ENCODE data around the gene HBE1. TPM values are rescaled to one million over a fixed set of nuclear protein-coding genes. Genes with fewer than 3 reads are reported as not detected.

HBE1 gene
- total RNA-seq, 5 donors from 2014 or later (not counting 1 experiment from before 2014, with no cell fraction given), result 3.1 to 3.2 (median 3.2) TPM; not detected in 2

GRCh38 chr11:5227681-5228080 is 42.1 kb downstream of the HBE1 start:
- Histone ChIP-seq H3K27ac (ENCODE audit: low read length) (no peak overlapping the region), H3K4me3 (ENCODE audit: control insufficient read depth in 1 of 2, extremely low read depth in 1 of 2, low read length in 1 of 2) (no peak overlapping the region), H3K9me3 (no peaks in the 10 kb centered on the region), H3K36me3 (ENCODE audit: control insufficient read depth in 2 of 2, extremely low read depth in 1 of 2, insufficient read depth in 1 of 2, low read length in 1 of 2) (no peaks in the 10 kb centered on the region), H3K4me1 (ENCODE audit: control insufficient read depth in 1 of 2, extremely low read depth in 1 of 2, insufficient read depth in 2 of 2, low read length in 2 of 2) (no peaks in the 10 kb centered on the region), H3K27me3 (replicated peaks in 1 of 2; ENCODE audit: control insufficient read depth in 2 of 2, extremely low read depth in 1 of 2, insufficient read depth in 2 of 2, low read length in 1 of 2) (no peaks in the 10 kb centered on the region)
- no peak for ATAC-seq (replicated peaks in 1 of 4)
- no CpG with 5 or more reads among the region's 1 CpG for whole genome bisulfite sequencing (ENCODE audit: insufficient coverage)
- H3K27me3 Mint-ChIP-seq, result peaks cover 0 to 6% of the 10 kb centered on the region in 2 donors
- no peak overlapping the region for H3K27ac Mint-ChIP-seq
- no peaks in the 10 kb centered on the region for H3K36me3 Mint-ChIP-seq
- ChIA-PET POLR2A (no interaction called here), CTCF (no interaction called here)
- H3K9me3 Mint-ChIP-seq, result no peaks in the 10 kb centered on the region
- no peak for DNase-seq
- no peaks in the 10 kb centered on the region for H3K4me1 Mint-ChIP-seq
- no peak overlapping the region for H3K4me3 Mint-ChIP-seq

GRCh38 chr11:5226732-5227310 is 42.9 kb downstream of the HBE1 start, which contains the start of gene HBB:
Gene HBB, minus strand, starts transcription at chr11:5227071. Its CDS starts 50 bp downstream, at chr11:5227021.
- ChIA-PET POLR2A (no interaction called here), CTCF (no interaction called here)
- Mint-ChIP-seq H3K27me3 (peaks cover 0 to 6% of the 10 kb centered on the region in 2 donors), H3K36me3 (no peaks in the 10 kb centered on the region), H3K4me1 (no peaks in the 10 kb centered on the region), H3K9me3 (peaks cover 0 to 3% (median 0%) of the 10 kb centered on the region in 3 donors), H3K4me3 (no peak within 1 kb of the TSS), H3K27ac (no peak within 1 kb of the TSS)
- ATAC-seq (replicated peaks in 1 of 4) (no peak), DNase-seq (no peak)
- no peak within 1 kb of the TSS for H3K27ac ChIP-seq (ENCODE audit: low read length)
- H3K4me1 ChIP-seq (ENCODE audit: control insufficient read depth in 1 of 2, extremely low read depth in 1 of 2, insufficient read depth in 2 of 2, low read length in 2 of 2), result no peaks in the 10 kb centered on the region
- no peak within 1 kb of the TSS for H3K4me3 ChIP-seq (ENCODE audit: control insufficient read depth in 1 of 2, extremely low read depth in 1 of 2, low read length in 1 of 2)
- WGBS (ENCODE audit: insufficient coverage), result no CpG with 5 or more reads among the region's 3 CpGs
- H3K9me3 ChIP-seq, result no peaks in the 10 kb centered on the region
- H3K27me3 ChIP-seq (replicated peaks in 1 of 2; ENCODE audit: control insufficient read depth in 2 of 2, extremely low read depth in 1 of 2, insufficient read depth in 2 of 2, low read length in 1 of 2), result peaks cover 0 to 3% of the 10 kb centered on the region in 2 experiments
- H3K36me3 ChIP-seq (ENCODE audit: control insufficient read depth in 2 of 2, extremely low read depth in 1 of 2, insufficient read depth in 1 of 2, low read length in 1 of 2), result no peaks in the 10 kb centered on the region

- Histone ChIP-seq H3K27me3 (replicated peaks in 1 of 2; ENCODE audit: control insufficient read depth in 2 of 2, extremely low read depth in 1 of 2, insufficient read depth in 2 of 2, low read length in 1 of 2) (peaks cover 0 to 3% of the 10 kb centered on the region in 2 experiments), H3K27ac (ENCODE audit: low read length) (no peak overlapping the region), H3K36me3 (ENCODE audit: control insufficient read depth in 2 of 2, extremely low read depth in 1 of 2, insufficient read depth in 1 of 2, low read length in 1 of 2) (no peaks in the 10 kb centered on the region), H3K4me3 (ENCODE audit: control insufficient read depth in 1 of 2, extremely low read depth in 1 of 2, low read length in 1 of 2) (no peak overlapping the region), H3K4me1 (ENCODE audit: control insufficient read depth in 1 of 2, extremely low read depth in 1 of 2, insufficient read depth in 2 of 2, low read length in 2 of 2) (no peaks in the 10 kb centered on the region), H3K9me3 (no peaks in the 10 kb centered on the region)
- ATAC-seq (replicated peaks in 1 of 4) (no peak), DNase-seq (no peak)
- H3K4me1 Mint-ChIP-seq, result no peaks in the 10 kb centered on the region
- no peaks in the 10 kb centered on the region for H3K36me3 Mint-ChIP-seq
- no peak overlapping the region for H3K4me3 Mint-ChIP-seq
- ChIA-PET CTCF (no interaction called here), POLR2A (no interaction called here)
- H3K27ac Mint-ChIP-seq, result no peak overlapping the region
- peaks cover 0 to 4% (median 3%) of the 10 kb centered on the region in 3 donors for H3K9me3 Mint-ChIP-seq
- WGBS (ENCODE audit: insufficient coverage), result no CpG with 5 or more reads among the region's 2 CpGs
- H3K27me3 Mint-ChIP-seq, result peaks cover 0 to 6% of the 10 kb centered on the region in 2 donors
These were observed 44.3 kb downstream of the HBE1 start for GRCh38 chr11:5225480-5225871.

GRCh38 chr11:5224538-5225479 is 44.9 kb downstream of the HBE1 start:
- ATAC-seq (replicated peaks in 1 of 4) (no peak), DNase-seq (no peak)
- H3K27ac Mint-ChIP-seq, result no peak overlapping the region
- no peaks in the 10 kb centered on the region for H3K4me1 Mint-ChIP-seq
- no peaks in the 10 kb centered on the region for H3K36me3 Mint-ChIP-seq
- POLR2A ChIA-PET, result no interaction called here
- Histone ChIP-seq H3K27ac (ENCODE audit: low read length) (no peak overlapping the region), H3K4me1 (ENCODE audit: control insufficient read depth in 1 of 2, extremely low read depth in 1 of 2, insufficient read depth in 2 of 2, low read length in 2 of 2) (no peaks in the 10 kb centered on the region), H3K4me3 (ENCODE audit: control insufficient read depth in 1 of 2, extremely low read depth in 1 of 2, low read length in 1 of 2) (no peak overlapping the region), H3K9me3 (no peaks in the 10 kb centered on the region), H3K36me3 (ENCODE audit: control insufficient read depth in 2 of 2, extremely low read depth in 1 of 2, insufficient read depth in 1 of 2, low read length in 1 of 2) (no peaks in the 10 kb centered on the region), H3K27me3 (replicated peaks in 1 of 2; ENCODE audit: control insufficient read depth in 2 of 2, extremely low read depth in 1 of 2, insufficient read depth in 2 of 2, low read length in 1 of 2) (peaks cover 0 to 3% of the 10 kb centered on the region in 2 experiments)
- H3K27me3 Mint-ChIP-seq, result peaks cover 0 to 6% of the 10 kb centered on the region in 2 donors
- CTCF ChIA-PET, result no interaction called here
- WGBS (ENCODE audit: insufficient coverage), result no CpG with 5 or more reads among the region's 6 CpGs
- peaks cover 0 to 6% (median 3%) of the 10 kb centered on the region in 3 donors for H3K9me3 Mint-ChIP-seq
- no peak overlapping the region for H3K4me3 Mint-ChIP-seq

- ATAC-seq (replicated peaks in 1 of 4) (no peak), DNase-seq (no peak)
- Mint-ChIP-seq H3K4me1 (no peaks in the 10 kb centered on the region), H3K27me3 (peaks cover 0 to 6% of the 10 kb centered on the region in 2 donors), H3K36me3 (no peaks in the 10 kb centered on the region), H3K9me3 (peaks cover 0 to 11% (median 3%) of the 10 kb centered on the region in 3 donors), H3K27ac (no peak overlapping the region), H3K4me3 (no peak overlapping the region)
- ChIA-PET POLR2A (no interaction called here), CTCF (no interaction called here)
- Histone ChIP-seq H3K9me3 (no peaks in the 10 kb centered on the region), H3K4me3 (ENCODE audit: control insufficient read depth in 1 of 2, extremely low read depth in 1 of 2, low read length in 1 of 2) (no peak overlapping the region), H3K27me3 (replicated peaks in 1 of 2; ENCODE audit: control insufficient read depth in 2 of 2, extremely low read depth in 1 of 2, insufficient read depth in 2 of 2, low read length in 1 of 2) (peaks cover 0 to 3% of the 10 kb centered on the region in 2 experiments), H3K27ac (ENCODE audit: low read length) (no peak overlapping the region), H3K4me1 (ENCODE audit: control insufficient read depth in 1 of 2, extremely low read depth in 1 of 2, insufficient read depth in 2 of 2, low read length in 2 of 2) (no peaks in the 10 kb centered on the region), H3K36me3 (ENCODE audit: control insufficient read depth in 2 of 2, extremely low read depth in 1 of 2, insufficient read depth in 1 of 2, low read length in 1 of 2) (no peaks in the 10 kb centered on the region)
- WGBS (ENCODE audit: insufficient coverage), result 50% methylated on average over 1 of the region's 1 CpG
These were observed 46.1 kb downstream of the HBE1 start for GRCh38 chr11:5223686-5224085.

GRCh38 chr11:5223146-5223545 is 46.6 kb downstream of the HBE1 start:
- no peak overlapping the region for H3K27ac ChIP-seq (ENCODE audit: low read length)
- H3K36me3 ChIP-seq (ENCODE audit: control insufficient read depth in 2 of 2, extremely low read depth in 1 of 2, insufficient read depth in 1 of 2, low read length in 1 of 2), result no peaks in the 10 kb centered on the region
- H3K4me1 Mint-ChIP-seq, result no peaks in the 10 kb centered on the region
- peaks cover 0 to 12% (median 3%) of the 10 kb centered on the region in 3 donors for H3K9me3 Mint-ChIP-seq
- peaks cover 0 to 6% of the 10 kb centered on the region in 2 donors for H3K27me3 Mint-ChIP-seq
- no peak for DNase-seq
- H3K27ac Mint-ChIP-seq, result no peak overlapping the region
- H3K27me3 ChIP-seq (replicated peaks in 1 of 2; ENCODE audit: control insufficient read depth in 2 of 2, extremely low read depth in 1 of 2, insufficient read depth in 2 of 2, low read length in 1 of 2), result peaks cover 0 to 3% of the 10 kb centered on the region in 2 experiments
- H3K4me1 ChIP-seq (ENCODE audit: control insufficient read depth in 1 of 2, extremely low read depth in 1 of 2, insufficient read depth in 2 of 2, low read length in 2 of 2), result no peaks in the 10 kb centered on the region
- H3K36me3 Mint-ChIP-seq, result no peaks in the 10 kb centered on the region
- no peak for ATAC-seq (replicated peaks in 1 of 4)
- ChIA-PET CTCF (no interaction called here), POLR2A (no interaction called here)
- WGBS (ENCODE audit: insufficient coverage), result 93% methylated on average over 6 of the region's 6 CpGs
- no peak overlapping the region for H3K4me3 Mint-ChIP-seq
- no peaks in the 10 kb centered on the region for H3K9me3 ChIP-seq
- H3K4me3 ChIP-seq (ENCODE audit: control insufficient read depth in 1 of 2, extremely low read depth in 1 of 2, low read length in 1 of 2), result no peak overlapping the region
